Glutamatergic neuron (in vitro differentiated cells): ENCODE data around the gene AGAP1. TPM values are rescaled to one million over a fixed set of nuclear protein-coding genes. Genes with fewer than 3 reads are reported as not detected.
A peak's percentile ranks its signal among the peaks of the same experiment; 100 is the strongest.

Source experiments
- DNase-seq: peaks from one replicate; pipeline ENCODE4 v3.0.0; 2022
- H3K27ac Mint-ChIP-seq: one replicate; pipeline ENCODE4 v1.8.0; 2020; ENCODE audit warnings: mild to moderate bottlenecking, mixed read lengths, inconsistent platforms; ENCODE audit not compliant: unreplicated experiment
- H3K27me3 Mint-ChIP-seq: one replicate; pipeline ENCODE4 v1.8.0; 2020; ENCODE audit warnings: mild to moderate bottlenecking, moderate library complexity, mixed read lengths, inconsistent platforms; ENCODE audit not compliant: unreplicated experiment
- H3K36me3 Mint-ChIP-seq: one replicate; pipeline ENCODE4 v1.8.0; 2020; ENCODE audit warnings: mild to moderate bottlenecking, mixed read lengths, inconsistent platforms; ENCODE audit not compliant: unreplicated experiment
- H3K4me1 Mint-ChIP-seq: one replicate; pipeline ENCODE4 v1.8.0; 2020; ENCODE audit warnings: mild to moderate bottlenecking, low read depth, mixed read lengths, inconsistent platforms; ENCODE audit not compliant: unreplicated experiment
- H3K4me3 Mint-ChIP-seq: one replicate; pipeline ENCODE4 v1.8.0; 2020; ENCODE audit warnings: mild to moderate bottlenecking, mixed read lengths, inconsistent platforms; ENCODE audit not compliant: unreplicated experiment
- H3K9me3 Mint-ChIP-seq: one replicate; pipeline ENCODE4 v1.8.0; 2020; ENCODE audit warnings: mild to moderate bottlenecking, moderate library complexity, mixed read lengths, inconsistent platforms; ENCODE audit not compliant: unreplicated experiment
- CTCF ChIP-seq: fragments of 200-600 bp; sonication (generic); IDR thresholded peaks from one replicate; pipeline ENCODE4 v1.5.0; 2021; ENCODE audit not compliant: partially characterized antibody, unreplicated experiment
- total RNA-seq: library from RNA; stranded (reverse); fragmentation: NEBNext Ultra II Directional; extraction: Animal tissue kit (Norgen Biotek cat#: 25700); gene quantifications from one replicate; pipeline ENCODE4 v1.2.1, GENCODE V29; 2021; ENCODE audit not compliant: unreplicated experiment

The AGAP1 gene
- total RNA-seq, 1 donor from 2014 or later: 153 TPM

GRCh38 chr2:235534678-235535422 is 41.0 kb downstream of the AGAP1 start:
- TF ChIP-seq CTCF: no peak
- Mint-ChIP-seq H3K27ac (peak overlapping the region; percentile 79), H3K27me3 (peaks cover 5% of the 10 kb centered on the region), H3K9me3 (peaks cover 8% of the 10 kb centered on the region), H3K36me3 (peaks cover 4% of the 10 kb centered on the region), H3K4me3 (peak overlapping the region; percentile 43), H3K4me1 (peaks cover 53% of the 10 kb centered on the region)
- no peak for DNase-seq

DNA sequence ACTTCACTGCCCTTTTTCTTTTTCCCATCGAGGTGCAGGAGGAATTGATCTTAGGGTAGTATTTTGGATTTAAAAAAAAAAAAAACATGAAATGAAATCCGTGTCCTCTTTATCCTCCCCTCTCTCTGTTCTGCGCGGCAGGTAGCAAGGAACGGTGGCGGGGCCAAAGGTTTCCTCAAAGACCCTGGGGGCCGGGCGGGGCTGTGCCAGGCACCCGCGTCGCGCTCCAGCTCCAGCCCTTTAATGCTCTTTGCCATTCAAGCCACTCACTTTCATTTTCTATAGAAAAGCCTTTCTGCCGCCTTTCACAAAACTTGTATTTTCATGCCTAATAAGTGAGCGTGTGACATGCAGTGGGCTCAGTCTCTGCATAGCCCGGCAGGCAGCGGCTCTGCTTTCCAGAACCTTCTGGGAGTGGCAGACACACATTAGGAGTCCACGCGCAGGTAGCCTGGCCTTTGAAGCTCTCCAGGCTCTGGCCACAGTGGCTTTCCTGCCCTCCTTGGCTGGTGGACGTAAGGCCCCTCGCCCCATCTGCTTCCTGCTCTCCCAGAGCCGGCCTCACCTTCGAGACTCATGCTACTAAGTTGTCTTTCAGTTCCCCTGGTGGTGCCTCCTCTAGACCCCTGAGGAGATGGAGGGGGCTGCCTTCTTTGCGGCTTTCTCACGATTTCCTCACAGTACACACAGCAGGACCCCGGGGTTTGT is 41.7 kb downstream of the AGAP1 start:
- Mint-ChIP-seq H3K4me3 (peak overlapping the region; percentile 20), H3K4me1 (peaks cover 57% of the 10 kb centered on the region), H3K9me3 (peaks cover 8% of the 10 kb centered on the region), H3K36me3 (peaks cover 1% of the 10 kb centered on the region), H3K27ac (no peak overlapping the region), H3K27me3 (peaks cover 5% of the 10 kb centered on the region)
- DNase-seq: no peak
- no peak for TF ChIP-seq CTCF

DNA sequence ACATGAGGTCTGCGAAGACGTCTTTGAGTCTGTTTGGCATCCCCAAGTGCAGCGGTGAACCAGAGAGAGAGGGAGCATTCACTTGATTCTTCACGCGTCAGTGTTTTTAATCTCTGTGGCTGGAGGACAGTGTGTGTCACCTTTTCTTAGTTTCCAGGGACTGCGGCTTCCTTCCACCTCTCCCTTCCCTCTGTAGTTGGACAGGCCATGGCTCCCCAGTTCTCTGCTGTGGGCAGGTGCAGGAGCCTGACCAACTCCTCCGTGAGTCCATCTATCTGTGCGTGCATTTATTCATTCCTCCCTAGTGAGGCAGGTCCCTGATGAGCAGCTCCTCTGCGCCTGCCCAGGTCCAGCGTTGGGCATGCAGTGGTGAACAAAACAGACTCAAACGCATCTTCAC is 42.9 kb downstream of the AGAP1 start:
- no peaks in the 10 kb centered on the region for H3K36me3 Mint-ChIP-seq
- TF ChIP-seq CTCF: no peak
- H3K4me1 Mint-ChIP-seq: peaks cover 56% of the 10 kb centered on the region
- H3K27ac Mint-ChIP-seq: peak overlapping the region; percentile 53
- no peak for DNase-seq
- peaks cover 8% of the 10 kb centered on the region for H3K9me3 Mint-ChIP-seq
- H3K4me3 Mint-ChIP-seq: peak overlapping the region; percentile 34
- peaks cover 5% of the 10 kb centered on the region for H3K27me3 Mint-ChIP-seq

DNA sequence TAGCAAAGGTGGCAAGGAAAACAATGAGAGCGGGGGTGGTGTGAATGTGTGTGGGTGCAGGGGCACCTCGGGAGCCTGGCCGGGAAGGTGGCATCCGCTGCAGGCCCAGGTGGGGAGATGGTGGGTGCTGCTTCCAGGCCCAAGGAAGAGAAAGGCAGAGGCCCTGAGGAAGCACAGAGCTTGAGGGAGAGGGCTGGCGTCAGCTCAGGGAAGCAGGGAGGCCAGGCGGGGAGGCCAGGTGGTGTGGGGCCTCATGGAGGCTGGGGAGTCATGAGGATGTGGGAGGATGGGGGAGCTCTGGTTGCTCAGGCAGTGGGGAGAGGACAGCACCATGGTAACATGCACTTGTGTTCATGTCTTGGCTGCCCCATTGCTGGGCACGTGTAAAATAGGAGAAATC is 43.3 kb downstream of the AGAP1 start:
- no peaks in the 10 kb centered on the region for H3K36me3 Mint-ChIP-seq
- no peak overlapping the region for H3K4me3 Mint-ChIP-seq
- peaks cover 56% of the 10 kb centered on the region for H3K4me1 Mint-ChIP-seq
- H3K27me3 Mint-ChIP-seq: peaks cover 5% of the 10 kb centered on the region
- H3K27ac Mint-ChIP-seq: no peak overlapping the region
- DNase-seq: no peak
- TF ChIP-seq CTCF: no peak
- H3K9me3 Mint-ChIP-seq: peaks cover 8% of the 10 kb centered on the region

DNA sequence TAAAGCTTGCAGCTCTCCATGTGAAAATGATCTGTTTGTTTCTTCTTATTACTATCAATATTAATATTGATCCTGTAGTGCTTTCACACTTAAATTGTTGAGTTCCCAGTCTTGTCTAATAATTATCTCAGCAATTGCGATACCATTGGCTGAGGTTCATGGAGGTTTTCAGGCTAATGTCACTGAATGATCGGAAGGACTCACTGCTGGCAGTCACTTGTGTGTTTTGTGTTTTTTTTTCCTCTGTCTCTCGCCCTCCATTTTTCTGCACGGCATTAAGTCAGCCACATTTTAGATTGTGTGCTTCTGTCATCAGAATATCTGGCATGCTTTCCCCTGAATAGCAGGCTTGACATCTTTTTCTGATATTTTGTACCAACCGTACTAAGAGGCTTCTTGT is 43.7 kb downstream of the AGAP1 start:
- Mint-ChIP-seq H3K4me1 (peaks cover 54% of the 10 kb centered on the region), H3K4me3 (no peak overlapping the region), H3K27me3 (peaks cover 5% of the 10 kb centered on the region), H3K9me3 (peaks cover 8% of the 10 kb centered on the region), H3K27ac (peak overlapping the region; percentile 18), H3K36me3 (no peaks in the 10 kb centered on the region)
- no peak for DNase-seq
- no peak for TF ChIP-seq CTCF
